ENCODE results near the gene SLC16A14. TPM values are rescaled to one million over a fixed set of nuclear protein-coding genes. Genes with fewer than 3 reads are reported as not detected.
A peak's percentile ranks its signal among the peaks of the same experiment; 100 is the strongest.

Gene SLC16A14
- total RNA-seq, 1 donor from 2014 or later, result 18.9 TPM

GRCh38 chr2:230071421-230071820 lies 2.7 kb upstream of the SLC16A14 start:
- Mint-ChIP-seq H3K27me3 (ENCODE audit: unreplicated experiment) (peaks cover 4% of the 10 kb centered on the region), H3K9me3 (ENCODE audit: unreplicated experiment) (no peaks in the 10 kb centered on the region), H3K4me1 (ENCODE audit: unreplicated experiment) (peaks cover 13% of the 10 kb centered on the region), H3K4me3 (ENCODE audit: unreplicated experiment) (no peak overlapping the region), H3K27ac (ENCODE audit: unreplicated experiment) (no peak overlapping the region), H3K36me3 (ENCODE audit: unreplicated experiment) (no peaks in the 10 kb centered on the region)
- TF ChIP-seq CTCF (IDR thresholded peaks at IDR 0.05), result no peak
- DNase-seq (ENCODE audit: extremely low spot score, unreplicated experiment), result no peak

GRCh38 chr2:230069402-230069801 lies 678 bp upstream of the SLC16A14 start:
- TF ChIP-seq CTCF (IDR thresholded peaks at IDR 0.05), result no peak
- no peak for DNase-seq (ENCODE audit: extremely low spot score, unreplicated experiment)
- no peaks in the 10 kb centered on the region for H3K9me3 Mint-ChIP-seq (ENCODE audit: unreplicated experiment)
- H3K27me3 Mint-ChIP-seq (ENCODE audit: unreplicated experiment), result peaks cover 4% of the 10 kb centered on the region
- H3K4me3 Mint-ChIP-seq (ENCODE audit: unreplicated experiment), result peak overlapping the region; percentile 24
- H3K36me3 Mint-ChIP-seq (ENCODE audit: unreplicated experiment), result no peaks in the 10 kb centered on the region
- peak overlapping the region; percentile 33 for H3K27ac Mint-ChIP-seq (ENCODE audit: unreplicated experiment)
- peaks cover 17% of the 10 kb centered on the region for H3K4me1 Mint-ChIP-seq (ENCODE audit: unreplicated experiment)

GRCh38 chr2:230068016-230068650 lies 591 bp downstream of the SLC16A14 start:
- peak; percentile 91 for DNase-seq (ENCODE audit: extremely low spot score, unreplicated experiment)
- H3K9me3 Mint-ChIP-seq (ENCODE audit: unreplicated experiment), result no peaks in the 10 kb centered on the region
- peaks cover 17% of the 10 kb centered on the region for H3K4me1 Mint-ChIP-seq (ENCODE audit: unreplicated experiment)
- peak overlapping the region; percentile 99 for H3K27ac Mint-ChIP-seq (ENCODE audit: unreplicated experiment)
- peaks cover 4% of the 10 kb centered on the region for H3K27me3 Mint-ChIP-seq (ENCODE audit: unreplicated experiment)
- peaks cover 4% of the 10 kb centered on the region for H3K36me3 Mint-ChIP-seq (ENCODE audit: unreplicated experiment)
- peak; percentile 49 for TF ChIP-seq CTCF (IDR thresholded peaks at IDR 0.05)
- peak overlapping the region; percentile 99 for H3K4me3 Mint-ChIP-seq (ENCODE audit: unreplicated experiment)

GRCh38 chr2:230060672-230061293 lies 7.9 kb downstream of the SLC16A14 start:
- TF ChIP-seq CTCF (IDR thresholded peaks at IDR 0.05), result no peak
- H3K27ac Mint-ChIP-seq (ENCODE audit: unreplicated experiment), result no peak overlapping the region
- no peaks in the 10 kb centered on the region for H3K9me3 Mint-ChIP-seq (ENCODE audit: unreplicated experiment)
- H3K36me3 Mint-ChIP-seq (ENCODE audit: unreplicated experiment), result peaks cover 8% of the 10 kb centered on the region
- H3K4me1 Mint-ChIP-seq (ENCODE audit: unreplicated experiment), result peaks cover 9% of the 10 kb centered on the region
- no peaks in the 10 kb centered on the region for H3K27me3 Mint-ChIP-seq (ENCODE audit: unreplicated experiment)
- H3K4me3 Mint-ChIP-seq (ENCODE audit: unreplicated experiment), result no peak overlapping the region
- DNase-seq (ENCODE audit: extremely low spot score, unreplicated experiment), result no peak

GRCh38 chr2:230053753-230054478 lies 14.8 kb downstream of the SLC16A14 start:
- H3K9me3 Mint-ChIP-seq (ENCODE audit: unreplicated experiment), result no peaks in the 10 kb centered on the region
- H3K27ac Mint-ChIP-seq (ENCODE audit: unreplicated experiment), result peak overlapping the region; percentile 99
- peaks cover 56% of the 10 kb centered on the region for H3K4me1 Mint-ChIP-seq (ENCODE audit: unreplicated experiment)
- no peak for TF ChIP-seq CTCF (IDR thresholded peaks at IDR 0.05)
- no peaks in the 10 kb centered on the region for H3K27me3 Mint-ChIP-seq (ENCODE audit: unreplicated experiment)
- peak; percentile 44 for DNase-seq (ENCODE audit: extremely low spot score, unreplicated experiment)
- peaks cover 4% of the 10 kb centered on the region for H3K36me3 Mint-ChIP-seq (ENCODE audit: unreplicated experiment)
- no peak overlapping the region for H3K4me3 Mint-ChIP-seq (ENCODE audit: unreplicated experiment)

Measured in osteocyte (in vitro differentiated cells).